HepG2 (cell line): ENCODE data around the gene CCL17. TPM values are rescaled to one million over a fixed set of nuclear protein-coding genes. Genes with fewer than 3 reads are reported as not detected.

Experiments
- ATF7-NPFF ChIP-seq: sonication (generic); formaldehyde crosslinking; IDR thresholded peaks from 2 replicates; pipeline ENCODE4 v1.8.1; 2023; ENCODE audit warnings: mild to moderate bottlenecking, low read depth, missing genetic modification reagents, moderate library complexity
- DMAP1 ChIP-seq: IDR thresholded peaks from 2 replicates; pipeline ENCODE4 v1.6.1; 2016
- ETV6 ChIP-seq: sonication (generic); formaldehyde crosslinking; conservative IDR thresholded peaks from 2 replicates; pipeline ENCODE4 v1.4.0; 2020; ENCODE audit warnings: missing genetic modification reagents
- HNF4A ChIP-seq: sonication (generic); formaldehyde crosslinking; IDR thresholded peaks from 2 replicates; pipeline ENCODE4 v1.4.0; 2020; ENCODE audit warnings: missing genetic modification reagents
- KMT2A ChIP-seq: sonication (generic); formaldehyde crosslinking; IDR thresholded peaks from 2 replicates; pipeline ENCODE4 v1.4.0; 2020; ENCODE audit warnings: missing genetic modification reagents
- MAFK ChIP-seq, 2 experiments: IDR thresholded peaks in 1 of 2; conservative IDR thresholded peaks in 1 of 2; 2 replicates each; pipeline ENCODE4 v1.6.1; 2011; ENCODE audit warnings: improper control_type of control experiment in 2 of 2, low read length in 2 of 2
- POLR2G ChIP-seq: fragments of 200-400 bp; formaldehyde crosslinking; IDR thresholded peaks from 2 replicates; pipeline ENCODE4 v1.6.1; 2018; ENCODE audit warnings: mild to moderate bottlenecking, low read depth, low read length, moderate library complexity
- RXRA ChIP-seq: sonication (generic); formaldehyde crosslinking; IDR thresholded peaks from 2 replicates; pipeline ENCODE4 v1.5.1; 2020; ENCODE audit warnings: missing genetic modification reagents
- SRSF4 ChIP-seq: fragments of 200-400 bp; formaldehyde crosslinking; IDR thresholded peaks from one replicate; pipeline ENCODE4 v1.6.1; 2018; ENCODE audit warnings: mild to moderate bottlenecking, low read depth, low read length, moderate library complexity; ENCODE audit not compliant: poor library complexity, severe bottlenecking
- SRSF9 ChIP-seq: fragments of 200-400 bp; formaldehyde crosslinking; IDR thresholded peaks from 2 replicates; pipeline ENCODE4 v1.6.1; 2018; ENCODE audit warnings: borderline replicate concordance, mild to moderate bottlenecking, low read depth, low read length; ENCODE audit not compliant: insufficient read depth, poor library complexity, severe bottlenecking
- SRY ChIP-seq: sonication (generic); formaldehyde crosslinking; IDR thresholded peaks from 2 replicates; pipeline ENCODE4 v1.8.0; 2022; ENCODE audit warnings: mild to moderate bottlenecking, missing genetic modification reagents
- ZFP36L2 ChIP-seq: sonication (generic); formaldehyde crosslinking; IDR thresholded peaks from 2 replicates; pipeline ENCODE4 v1.4.0; 2020; ENCODE audit warnings: missing genetic modification reagents
- ZMYM2 ChIP-seq: sonication (generic); formaldehyde crosslinking; IDR thresholded peaks from 2 replicates; pipeline ENCODE4 v1.8.0; 2022; ENCODE audit warnings: mild to moderate bottlenecking, missing genetic modification reagents
- ZNF101 ChIP-seq: sonication (generic); formaldehyde crosslinking; IDR thresholded peaks from 2 replicates; pipeline ENCODE4 v1.4.0; 2020; ENCODE audit warnings: mild to moderate bottlenecking, low read depth, missing genetic modification reagents, borderline replicate concordance
- ZNF260 ChIP-seq: sonication (generic); formaldehyde crosslinking; IDR thresholded peaks from 2 replicates; pipeline ENCODE4 v1.4.0; 2020; ENCODE audit warnings: missing genetic modification reagents, low read depth, mild to moderate bottlenecking, borderline replicate concordance
- ZNF652 ChIP-seq: IDR thresholded peaks from 2 replicates; pipeline ENCODE4 v1.6.1; 2016; ENCODE audit warnings: low read depth, borderline replicate concordance
- ZNF841 ChIP-seq: sonication (generic); formaldehyde crosslinking; IDR thresholded peaks from 2 replicates; pipeline ENCODE4 v1.8.1; 2023; ENCODE audit warnings: missing genetic modification reagents, borderline replicate concordance
- polyA plus RNA-seq, 8 experiments: library from polyadenylated mRNA; depleted of rRNA in 3 of 8; stranded (reverse) in 7 of 8; unstranded in 1 of 8; fragments of >200 nt; fragmentation: Illumina TruSeq in 4 of 8; extraction: Trizol in 4 of 8; gene quantifications; 2 replicates each; pipeline versions ENCODE4 v1.2.1 to v1.2.3, GENCODE V29; 2011 to 2016; ENCODE audit warnings: low read depth in 4 of 8, missing spikeins in 1 of 8, mixed read lengths in 1 of 8; ENCODE audit not compliant: insufficient read depth in 1 of 8
- total RNA-seq, 5 experiments: library from RNA; depleted of rRNA; stranded (reverse); fragments of >200 nt; fragmentation: Illumina TruSeq; extraction: Trizol; gene quantifications; 2 replicates each; pipeline ENCODE4 v1.2.3, GENCODE V29; 2016; ENCODE audit warnings: low read depth in 1 of 5
- TF ChIP-seq, protein P1 (sequence below): sonication (generic); formaldehyde crosslinking; IDR thresholded peaks from 2 replicates; pipeline ENCODE4 v1.4.0; 2020; ENCODE audit warnings: missing genetic modification reagents
- TF ChIP-seq, protein P2 (sequence below): IDR thresholded peaks from 2 replicates; pipeline ENCODE4 v1.6.1; 2016; ENCODE audit warnings: low read depth, missing genetic modification reagents, missing compliant biosample characterization
- TF ChIP-seq, protein P3 (sequence below): sonication (generic); formaldehyde crosslinking; IDR thresholded peaks from 2 replicates; pipeline ENCODE4 v1.4.0; 2020; ENCODE audit warnings: missing genetic modification reagents, borderline replicate concordance
- TF ChIP-seq, protein P4 (sequence below): sonication (generic); formaldehyde crosslinking; IDR thresholded peaks from 2 replicates; pipeline ENCODE4 v1.8.0; 2022; ENCODE audit warnings: mild to moderate bottlenecking, missing genetic modification reagents, moderate library complexity

Gene CCL17
- total and polyA plus RNA-seq, 2 of the 13 experiments (the other 11 are each of a cell fraction or from before 2014, with no cell fraction given), result not detected

DNA sequence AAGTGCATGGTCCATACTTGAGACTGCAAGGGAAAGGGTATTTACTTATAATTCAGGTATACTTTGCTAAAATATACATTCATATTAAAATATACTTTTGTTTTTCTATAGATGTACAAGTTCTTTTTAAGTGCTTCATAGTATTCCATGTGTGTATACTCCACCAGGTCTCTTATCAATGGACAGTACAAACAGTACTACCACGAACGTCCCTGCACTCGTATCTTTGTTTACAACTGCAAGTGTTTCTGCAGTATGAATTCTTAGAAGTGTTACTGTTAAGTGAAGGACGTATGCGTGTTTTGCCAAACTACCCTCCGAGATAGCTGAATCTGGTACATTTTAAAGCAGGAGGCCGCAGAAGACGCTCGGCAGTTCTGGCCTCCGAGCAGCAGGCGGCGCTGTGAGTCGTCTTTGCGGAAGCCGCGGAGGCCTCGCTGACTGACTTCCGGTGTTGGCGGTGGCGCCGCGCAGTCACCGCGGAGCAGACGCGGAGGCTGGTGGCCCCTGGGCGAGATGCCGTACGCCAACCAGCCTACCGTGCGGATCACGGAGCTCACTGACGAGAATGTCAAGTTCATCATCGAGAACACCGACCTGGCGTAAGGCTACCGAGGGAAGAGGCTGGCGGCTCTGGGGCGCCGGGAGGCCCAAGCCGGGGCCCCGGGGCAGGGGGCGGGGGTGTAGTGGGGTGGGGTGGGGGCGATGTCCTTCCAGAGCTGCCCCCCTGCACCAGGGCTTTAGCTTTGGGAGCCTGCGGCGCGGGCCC lies 57.8 kb downstream of the CCL17 start, which contains the start of gene POLR2C (continued):
- TF ChIP-seq, protein P1, sequence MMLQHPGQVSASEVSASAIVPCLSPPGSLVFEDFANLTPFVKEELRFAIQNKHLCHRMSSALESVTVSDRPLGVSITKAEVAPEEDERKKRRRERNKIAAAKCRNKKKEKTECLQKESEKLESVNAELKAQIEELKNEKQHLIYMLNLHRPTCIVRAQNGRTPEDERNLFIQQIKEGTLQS (CRISPR knock-in tag), result peak; percentile 57; the same call in 1 of the 2 replicates
- 0 out of 2 replicates have a peak, but pooled peaks have one; percentile 1 for TF ChIP-seq ZNF841
- TF ChIP-seq SRSF9, result no peak
- TF ChIP-seq, protein P2, sequence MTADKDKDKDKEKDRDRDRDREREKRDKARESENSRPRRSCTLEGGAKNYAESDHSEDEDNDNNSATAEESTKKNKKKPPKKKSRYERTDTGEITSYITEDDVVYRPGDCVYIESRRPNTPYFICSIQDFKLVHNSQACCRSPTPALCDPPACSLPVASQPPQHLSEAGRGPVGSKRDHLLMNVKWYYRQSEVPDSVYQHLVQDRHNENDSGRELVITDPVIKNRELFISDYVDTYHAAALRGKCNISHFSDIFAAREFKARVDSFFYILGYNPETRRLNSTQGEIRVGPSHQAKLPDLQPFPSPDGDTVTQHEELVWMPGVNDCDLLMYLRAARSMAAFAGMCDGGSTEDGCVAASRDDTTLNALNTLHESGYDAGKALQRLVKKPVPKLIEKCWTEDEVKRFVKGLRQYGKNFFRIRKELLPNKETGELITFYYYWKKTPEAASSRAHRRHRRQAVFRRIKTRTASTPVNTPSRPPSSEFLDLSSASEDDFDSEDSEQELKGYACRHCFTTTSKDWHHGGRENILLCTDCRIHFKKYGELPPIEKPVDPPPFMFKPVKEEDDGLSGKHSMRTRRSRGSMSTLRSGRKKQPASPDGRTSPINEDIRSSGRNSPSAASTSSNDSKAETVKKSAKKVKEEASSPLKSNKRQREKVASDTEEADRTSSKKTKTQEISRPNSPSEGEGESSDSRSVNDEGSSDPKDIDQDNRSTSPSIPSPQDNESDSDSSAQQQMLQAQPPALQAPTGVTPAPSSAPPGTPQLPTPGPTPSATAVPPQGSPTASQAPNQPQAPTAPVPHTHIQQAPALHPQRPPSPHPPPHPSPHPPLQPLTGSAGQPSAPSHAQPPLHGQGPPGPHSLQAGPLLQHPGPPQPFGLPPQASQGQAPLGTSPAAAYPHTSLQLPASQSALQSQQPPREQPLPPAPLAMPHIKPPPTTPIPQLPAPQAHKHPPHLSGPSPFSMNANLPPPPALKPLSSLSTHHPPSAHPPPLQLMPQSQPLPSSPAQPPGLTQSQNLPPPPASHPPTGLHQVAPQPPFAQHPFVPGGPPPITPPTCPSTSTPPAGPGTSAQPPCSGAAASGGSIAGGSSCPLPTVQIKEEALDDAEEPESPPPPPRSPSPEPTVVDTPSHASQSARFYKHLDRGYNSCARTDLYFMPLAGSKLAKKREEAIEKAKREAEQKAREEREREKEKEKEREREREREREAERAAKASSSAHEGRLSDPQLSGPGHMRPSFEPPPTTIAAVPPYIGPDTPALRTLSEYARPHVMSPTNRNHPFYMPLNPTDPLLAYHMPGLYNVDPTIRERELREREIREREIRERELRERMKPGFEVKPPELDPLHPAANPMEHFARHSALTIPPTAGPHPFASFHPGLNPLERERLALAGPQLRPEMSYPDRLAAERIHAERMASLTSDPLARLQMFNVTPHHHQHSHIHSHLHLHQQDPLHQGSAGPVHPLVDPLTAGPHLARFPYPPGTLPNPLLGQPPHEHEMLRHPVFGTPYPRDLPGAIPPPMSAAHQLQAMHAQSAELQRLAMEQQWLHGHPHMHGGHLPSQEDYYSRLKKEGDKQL, result peak; percentile 68; the same call in 1 of the 2 replicates
- peak; percentile 72 for TF ChIP-seq ZNF652 (CRISPR knock-in tag)
- no peak for TF ChIP-seq ZMYM2 (CRISPR knock-in tag)
- peak; percentile 96 for TF ChIP-seq ETV6 (CRISPR knock-in tag)
- TF ChIP-seq DMAP1, result peak; percentile 97
- TF ChIP-seq ZNF101 (CRISPR knock-in tag), result peak; percentile 35; the same call in 1 of the 2 replicates
- no peak for TF ChIP-seq ZNF260 (CRISPR knock-in tag)
- TF ChIP-seq ATF7-NPFF (CRISPR knock-in tag), result peak; percentile 84
- TF ChIP-seq KMT2A (CRISPR knock-in tag), result peak; percentile 98
- 0 out of 2 replicates have a peak, but pooled peaks have one; percentile 92 for TF ChIP-seq ZFP36L2 (CRISPR knock-in tag)
- TF ChIP-seq, protein P3, sequence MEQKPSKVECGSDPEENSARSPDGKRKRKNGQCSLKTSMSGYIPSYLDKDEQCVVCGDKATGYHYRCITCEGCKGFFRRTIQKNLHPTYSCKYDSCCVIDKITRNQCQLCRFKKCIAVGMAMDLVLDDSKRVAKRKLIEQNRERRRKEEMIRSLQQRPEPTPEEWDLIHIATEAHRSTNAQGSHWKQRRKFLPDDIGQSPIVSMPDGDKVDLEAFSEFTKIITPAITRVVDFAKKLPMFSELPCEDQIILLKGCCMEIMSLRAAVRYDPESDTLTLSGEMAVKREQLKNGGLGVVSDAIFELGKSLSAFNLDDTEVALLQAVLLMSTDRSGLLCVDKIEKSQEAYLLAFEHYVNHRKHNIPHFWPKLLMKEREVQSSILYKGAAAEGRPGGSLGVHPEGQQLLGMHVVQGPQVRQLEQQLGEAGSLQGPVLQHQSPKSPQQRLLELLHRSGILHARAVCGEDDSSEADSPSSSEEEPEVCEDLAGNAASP (CRISPR knock-in tag), result peak; percentile 89
- peak; percentile 87 for TF ChIP-seq RXRA
- TF ChIP-seq MAFK (conservative IDR thresholded peaks at IDR 0.05 in 1 of 2, IDR thresholded peaks at IDR 0.05 in 1 of 2; ENCODE audit: low read length in 2 of 2), result no peak
- 0 out of 2 replicates have a peak, but pooled peaks have one; percentile 80 for TF ChIP-seq SRY
- TF ChIP-seq HNF4A (CRISPR knock-in tag), result peak; percentile 59
- TF ChIP-seq POLR2G, result peak; percentile 99
- TF ChIP-seq, protein P4, sequence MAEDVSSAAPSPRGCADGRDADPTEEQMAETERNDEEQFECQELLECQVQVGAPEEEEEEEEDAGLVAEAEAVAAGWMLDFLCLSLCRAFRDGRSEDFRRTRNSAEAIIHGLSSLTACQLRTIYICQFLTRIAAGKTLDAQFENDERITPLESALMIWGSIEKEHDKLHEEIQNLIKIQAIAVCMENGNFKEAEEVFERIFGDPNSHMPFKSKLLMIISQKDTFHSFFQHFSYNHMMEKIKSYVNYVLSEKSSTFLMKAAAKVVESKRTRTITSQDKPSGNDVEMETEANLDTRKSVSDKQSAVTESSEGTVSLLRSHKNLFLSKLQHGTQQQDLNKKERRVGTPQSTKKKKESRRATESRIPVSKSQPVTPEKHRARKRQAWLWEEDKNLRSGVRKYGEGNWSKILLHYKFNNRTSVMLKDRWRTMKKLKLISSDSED (CRISPR knock-in tag), result no peak
- no peak for TF ChIP-seq SRSF4
